Liver (tissue), 9 donors: ENCODE results near the gene MINDY1. TPM values are rescaled to one million over a fixed set of nuclear protein-coding genes. Genes with fewer than 3 reads are reported as not detected.

Source experiments
- DNase-seq: peaks from one replicate; pipeline ENCODE4 v3.0.0-alpha.2; 2017; ENCODE audit warnings: low spot score
- H3K27ac ChIP-seq, 2 donors: one replicate each; pipeline ENCODE4 v1.7.0; 2013; ENCODE audit warnings: inconsistent platforms in 2 of 2, low read length in 2 of 2, control low read depth in 1 of 2, low read depth in 1 of 2, mild to moderate bottlenecking in 1 of 2
- H3K27me3 ChIP-seq, 4 donors: one replicate each; pipeline versions ENCODE4 v1.6.1 to v1.7.0; 2013; ENCODE audit warnings: low read length in 3 of 4, inconsistent platforms in 1 of 4, mild to moderate bottlenecking in 1 of 4, moderate library complexity in 1 of 4; ENCODE audit not compliant: control insufficient read depth in 4 of 4, insufficient read depth in 4 of 4
- H3K36me3 ChIP-seq, 4 donors: one replicate each; pipeline versions ENCODE4 v1.6.1 to v1.7.0; 2013; ENCODE audit warnings: low read length in 3 of 4, mild to moderate bottlenecking in 3 of 4, low read depth in 1 of 4, moderate library complexity in 1 of 4; ENCODE audit not compliant: control insufficient read depth in 4 of 4, insufficient read depth in 3 of 4
- H3K4me1 ChIP-seq, 4 donors: one replicate each; pipeline versions ENCODE4 v1.6.1 to v1.7.0; 2013; ENCODE audit warnings: low read length in 3 of 4, mild to moderate bottlenecking in 3 of 4, moderate library complexity in 1 of 4; ENCODE audit not compliant: control insufficient read depth in 4 of 4, insufficient read depth in 4 of 4
- H3K4me3 ChIP-seq, 3 donors: one replicate each; pipeline versions ENCODE4 v1.6.1 to v1.7.0; 2013; ENCODE audit warnings: low read length in 3 of 3, control low read depth in 1 of 3, low read depth in 1 of 3, mild to moderate bottlenecking in 1 of 3
- H3K9ac ChIP-seq, 2 donors: one replicate each; pipeline ENCODE4 v1.7.0; 2013; ENCODE audit warnings: low read length in 2 of 2, mild to moderate bottlenecking in 2 of 2, moderate library complexity in 2 of 2, control low read depth in 1 of 2, low read depth in 1 of 2
- H3K9me3 ChIP-seq, 4 donors: one replicate each; pipeline versions ENCODE4 v1.6.1 to v1.7.0; 2013; ENCODE audit warnings: low read length in 3 of 4; ENCODE audit not compliant: control insufficient read depth in 4 of 4
- CTCF ChIP-seq: fragments of 150-350 bp; IDR thresholded peaks from 2 replicates; pipeline ENCODE4 v1.5.1; 2017; ENCODE audit warnings: improper control_type of control experiment, low read depth, low read length; ENCODE audit not compliant: missing input control
- EGR1 ChIP-seq, 2 donors: IDR thresholded peaks; 2 replicates each; pipeline ENCODE4 v1.6.1; 2016 to 2018; ENCODE audit warnings: antibody characterized with exemption in 2 of 2, low read depth in 2 of 2
- GABPA ChIP-seq, 2 donors: IDR thresholded peaks in 1 of 2; conservative IDR thresholded peaks in 1 of 2; 2 replicates each; pipeline ENCODE4 v1.6.1; 2016; ENCODE audit warnings: antibody characterized with exemption in 2 of 2, mild to moderate bottlenecking in 1 of 2, moderate library complexity in 1 of 2
- HNF4G ChIP-seq: IDR thresholded peaks from 2 replicates; pipeline ENCODE4 v1.6.1; 2016; ENCODE audit warnings: antibody characterized with exemption
- JUND ChIP-seq, 2 donors: IDR thresholded peaks; 2 replicates each; pipeline ENCODE4 v1.6.1; 2016; ENCODE audit warnings: antibody characterized with exemption in 2 of 2
- NR2F2 ChIP-seq: IDR thresholded peaks from 2 replicates; pipeline ENCODE4 v1.6.1; 2016; ENCODE audit warnings: antibody characterized with exemption
- REST ChIP-seq: IDR thresholded peaks from 2 replicates; pipeline ENCODE4 v1.6.1; 2016; ENCODE audit warnings: antibody characterized with exemption, mild to moderate bottlenecking
- RXRA ChIP-seq, 2 donors: IDR thresholded peaks; 2 replicates each; pipeline ENCODE4 v1.6.1; 2017 to 2018; ENCODE audit warnings: antibody characterized with exemption in 2 of 2, mild to moderate bottlenecking in 1 of 2
- SP1 ChIP-seq: IDR thresholded peaks from 2 replicates; pipeline ENCODE4 v1.6.1; 2018; ENCODE audit warnings: antibody characterized with exemption, mild to moderate bottlenecking
- TAF1 ChIP-seq: conservative IDR thresholded peaks from 2 replicates; pipeline ENCODE4 v1.6.1; 2016; ENCODE audit warnings: antibody characterized with exemption, mild to moderate bottlenecking
- YY1 ChIP-seq: IDR thresholded peaks from 2 replicates; pipeline ENCODE4 v1.6.1; 2016; ENCODE audit warnings: antibody characterized with exemption, mild to moderate bottlenecking
- ZBTB33 ChIP-seq: IDR thresholded peaks from 2 replicates; pipeline ENCODE4 v1.6.1; 2016; ENCODE audit warnings: antibody characterized with exemption
- WGBS: extraction: QIAGEN DNeasy Blood & Tissue Kit; methylation state at CpG from one replicate; pipeline ENCODE4 v1.1.7; 2013; 5-methylcytosine and 5-hydroxymethylcytosine counted together
- polyA plus RNA-seq, 2 donors: library from polyadenylated mRNA; stranded (reverse) in 1 of 2; unstranded in 1 of 2; fragments of 200-250 nt in 1 of 2; fragments of >200 nt in 1 of 2; fragmentation: Nextera tagmentation in 1 of 2; extraction: Ambion mirVana in 1 of 2; gene quantifications; one replicate each; pipeline versions ENCODE4 v1.2.1 to v1.2.3, GENCODE V29; 2013 to 2015
- total RNA-seq, 2 donors: library from RNA; depleted of rRNA; stranded (reverse); fragments of >200 nt; gene quantifications; one replicate each; pipeline ENCODE4 v1.2.3, GENCODE V29; 2014
- donor health status: healthy.
- donor health status: healthy.
- donor health status: healthy.
- donor health status: healthy.
- donor health status: healthy.

The MINDY1 gene
- total and polyA plus RNA-seq, 4 donors, result 7.3 to 21.3 (median 9.0) TPM

GRCh38 chr1:150966011-150966410 is 40.7 kb downstream of the MINDY1 start:
- H3K4me3 ChIP-seq, result no peak overlapping the region
- H3K27ac ChIP-seq, result no peak overlapping the region
- 84% methylated on average over 6 of the region's 6 CpGs for WGBS
- no peak overlapping the region for H3K9ac ChIP-seq
- peaks cover 3 to 37% (median 29%) of the 10 kb centered on the region in 4 donors for H3K4me1 ChIP-seq
- H3K9me3 ChIP-seq, result no peaks in the 10 kb centered on the region
- no peaks in the 10 kb centered on the region for H3K27me3 ChIP-seq
- DNase-seq, result no peak
- TF ChIP-seq HNF4G (no peak), SP1 (no peak), JUND (IDR thresholded peaks at IDR 0.05) (no peak), RXRA (IDR thresholded peaks at IDR 0.05) (no peak), EGR1 (IDR thresholded peaks at IDR 0.05; ENCODE audit: low read depth in 2 of 2) (no peak), ZBTB33 (no peak), REST (no peak), YY1 (no peak), GABPA (IDR thresholded peaks at IDR 0.05 in 1 of 2, conservative IDR thresholded peaks at IDR 0.05 in 1 of 2) (no peak)
- H3K36me3 ChIP-seq, result peaks cover 22 to 67% (median 60%) of the 10 kb centered on the region in 4 donors

GRCh38 chr1:150965605-150966004 is 41.1 kb downstream of the MINDY1 start:
- 94% methylated on average over 4 of the region's 4 CpGs for WGBS

More at GRCh38 chr1:150965605-150966004, 41.1 kb downstream of the MINDY1 start:
- Histone ChIP-seq H3K4me3 (no peak overlapping the region), H3K4me1 (peaks cover 3 to 33% (median 25%) of the 10 kb centered on the region in 4 donors), H3K36me3 (peaks cover 23 to 71% (median 64%) of the 10 kb centered on the region in 4 donors), H3K9ac (no peak overlapping the region), H3K9me3 (no peaks in the 10 kb centered on the region), H3K27ac (no peak overlapping the region), H3K27me3 (no peaks in the 10 kb centered on the region)
- TF ChIP-seq NR2F2 (no peak), CTCF (no peak), GABPA (IDR thresholded peaks at IDR 0.05 in 1 of 2, conservative IDR thresholded peaks at IDR 0.05 in 1 of 2) (no peak), TAF1 (no peak)
- no peak for DNase-seq
